NCI-H226 (cell line): ENCODE measurements around the gene BAG1.
A peak's percentile ranks its signal among the peaks of the same experiment; 100 is the strongest.

Source experiments
- DNase-seq: peaks from one replicate; pipeline ENCODE4 v3.0.0-alpha.2; 2015

The BAG1 gene

GRCh38 chr9:33264473-33265177, at the start of gene BAG1, which contains the start of gene CHMP5:
TSS of gene BAG1 (minus strand) at chr9:33264708.
TSS of gene CHMP5 (plus strand) at chr9:33265049. CDS start at chr9:33265079, 30 bp downstream.
- peak; percentile 85 for DNase-seq

- no peak for DNase-seq
Measured at GRCh38 chr9:33311953-33312352, 47.4 kb upstream of the BAG1 start.

- DNase-seq: no peak
Measured at GRCh38 chr9:33310748-33311147, 46.2 kb upstream of the BAG1 start.

- DNase-seq: no peak
Measured at GRCh38 chr9:33309903-33310302, 45.4 kb upstream of the BAG1 start.

- DNase-seq: no peak
Measured at GRCh38 chr9:33307067-33307466, 42.6 kb upstream of the BAG1 start.

- no peak for DNase-seq
Measured at GRCh38 chr9:33306037-33306436, 41.5 kb upstream of the BAG1 start.

- DNase-seq: no peak
Measured at GRCh38 chr9:33304362-33304761, 39.9 kb upstream of the BAG1 start.

GRCh38 chr9:33300546-33300945, 36.0 kb upstream of the BAG1 start:
- no peak for DNase-seq

GRCh38 chr9:33297432-33297831, 32.9 kb upstream of the BAG1 start:
- DNase-seq: no peak

GRCh38 chr9:33295571-33295970, 31.1 kb upstream of the BAG1 start:
- no peak for DNase-seq

GRCh38 chr9:33294670-33295432, 30.3 kb upstream of the BAG1 start:
- no peak for DNase-seq

- no peak for DNase-seq
Measured at GRCh38 chr9:33293782-33294181, 29.3 kb upstream of the BAG1 start.

GRCh38 chr9:33291901-33292300, 27.4 kb upstream of the BAG1 start:
- no peak for DNase-seq

GRCh38 chr9:33291031-33291397, 26.5 kb upstream of the BAG1 start:
- DNase-seq: no peak

GRCh38 chr9:33290247-33291030, 25.9 kb upstream of the BAG1 start, which contains the start of gene NFX1:
TSS of gene NFX1 (plus strand) at chr9:33290516. CDS start at chr9:33290573, 57 bp downstream.
- DNase-seq: peak; percentile 86

- DNase-seq: no peak
Measured at GRCh38 chr9:33289936-33290246, 25.4 kb upstream of the BAG1 start.

GRCh38 chr9:33289496-33289895, 25.0 kb upstream of the BAG1 start:
- no peak for DNase-seq

- DNase-seq: no peak
Measured at GRCh38 chr9:33288828-33289483, 24.4 kb upstream of the BAG1 start.

- no peak for DNase-seq
Measured at GRCh38 chr9:33288235-33288634, 23.7 kb upstream of the BAG1 start.

GRCh38 chr9:33287087-33287490, 22.6 kb upstream of the BAG1 start:
- DNase-seq: peak; percentile 18

- no peak for DNase-seq
Measured at GRCh38 chr9:33285502-33285901, 21.0 kb upstream of the BAG1 start.

- DNase-seq: no peak
Measured at GRCh38 chr9:33277484-33277883, 13.0 kb upstream of the BAG1 start.

- DNase-seq: no peak
Measured at GRCh38 chr9:33273972-33274328, 9.4 kb upstream of the BAG1 start.
